ENCODE data around the gene ARHGAP15.

DNA sequence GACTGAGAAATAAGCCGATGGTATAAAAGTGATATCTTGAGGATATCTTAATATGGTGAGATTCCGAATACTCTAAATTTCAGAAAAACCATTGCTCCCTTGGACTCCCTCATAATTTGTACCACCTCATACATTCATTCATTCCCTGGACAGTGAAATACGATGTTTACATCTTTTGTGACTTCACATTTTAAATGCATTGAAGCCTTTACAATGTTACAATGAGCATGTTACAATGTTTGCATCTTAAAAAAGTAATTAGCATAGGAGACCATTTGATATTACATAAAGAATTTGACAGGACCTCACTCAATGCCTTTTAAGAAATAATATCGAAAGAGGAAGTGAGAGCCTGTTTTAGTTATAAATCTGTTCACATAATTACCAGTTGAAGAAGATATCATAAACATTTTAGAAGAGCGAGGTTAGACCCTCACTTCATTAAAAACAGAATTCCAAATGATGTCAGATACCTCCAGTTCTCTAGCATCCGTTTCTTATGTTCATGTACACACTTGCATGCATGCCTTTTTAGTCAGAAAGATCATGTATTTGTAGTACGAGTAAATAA is 372.0 kb downstream of the ARHGAP15 start:
- no peak for TF ChIP-seq EZH2phosphoT487 (IDR thresholded peaks at IDR 0.05; ENCODE audit: insufficient read depth, low read depth)
- no peak for TF ChIP-seq EZH2 (IDR thresholded peaks at IDR 0.05; ENCODE audit: insufficient read depth, poor library complexity, severe bottlenecking)
